GM21367 (cell line): Measurements from ENCODE around the gene DAAM1.

Source experiments
- ATAC-seq: cut with Tn5 transposase; IDR thresholded peaks from one replicate; pipeline ENCODE4 v1.9.1; 2021; ENCODE audit not compliant: unreplicated experiment

DAAM1 gene

GRCh38 chr14:59417311-59417710 lies 228.8 kb downstream of the DAAM1 start:
- no peak for ATAC-seq

- no peak for ATAC-seq
These were observed 230.8 kb downstream of the DAAM1 start for GRCh38 chr14:59419303-59419702.
